ENCODE measurements around the gene PPP4R1.
A peak's percentile ranks its signal among the peaks of the same experiment; 100 is the strongest.
"Not testable (repeated sequence)": the region's sequence is repeated elsewhere in the genome, so short reads cannot be mapped to it uniquely, and the experiment has no call there.

The PPP4R1 gene

DNA sequence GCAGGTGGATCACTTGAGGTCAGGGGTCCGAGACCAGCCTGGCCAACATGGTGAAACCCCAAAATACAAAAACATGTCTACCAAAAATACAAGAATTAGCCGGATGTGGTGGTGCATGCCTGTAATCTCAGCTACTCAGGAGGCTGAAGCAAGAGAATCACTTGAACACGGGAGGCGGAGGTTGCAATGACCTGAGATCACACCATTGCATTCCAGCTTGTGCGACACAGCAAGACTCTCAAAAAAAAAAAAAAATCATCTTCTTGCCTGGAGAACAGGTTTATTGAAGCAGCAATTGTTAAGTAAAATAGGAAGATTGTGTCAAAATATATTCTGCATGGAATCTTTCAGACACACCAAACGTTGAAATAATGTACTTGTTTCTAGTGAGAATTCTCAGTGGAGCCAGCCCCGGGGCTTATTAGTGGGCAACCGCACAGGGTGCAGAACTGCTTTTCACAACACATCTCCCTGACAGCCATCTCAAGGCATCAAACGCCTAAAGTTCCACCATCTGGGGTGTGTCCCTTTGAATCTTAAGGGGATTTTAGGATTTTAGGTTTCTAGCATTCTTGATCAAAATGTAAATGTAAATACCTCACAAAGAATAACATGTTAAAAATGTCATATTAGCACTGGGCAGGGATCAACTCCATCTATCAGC is 28.6 kb upstream of the PPP4R1 start:
- no peak for TF ChIP-seq CTCF (IDR thresholded peaks at IDR 0.05; ENCODE audit: insufficient read depth, low read length, missing control alignments)
- ChIA-PET POLR2A (no interaction called here), CTCF (no interaction called here)
- no peak overlapping the region for H3K4me3 ChIP-seq (ENCODE audit: low read depth, low read length)
- no peak for DNase-seq (ENCODE audit: low read depth, low spot score)

DNA sequence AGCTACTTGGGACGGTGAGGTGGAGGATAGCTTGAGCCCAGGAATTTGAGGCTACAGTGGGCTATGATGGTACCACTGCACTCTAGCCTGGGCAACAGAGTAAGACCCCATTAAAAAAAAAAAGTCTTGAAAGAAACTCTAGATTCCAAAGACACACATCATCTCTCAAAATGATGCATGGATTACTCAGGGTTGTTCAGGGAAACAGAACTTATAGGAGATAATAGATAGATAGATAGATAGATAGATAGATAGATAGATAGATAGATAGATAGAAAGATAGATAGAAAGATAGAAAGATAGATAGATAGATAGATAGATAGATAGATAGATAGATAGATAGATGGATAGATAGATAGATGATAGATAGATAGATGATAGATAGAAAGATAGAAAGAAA is 26.7 kb upstream of the PPP4R1 start:
- CTCF ChIA-PET; POLR2A ChIA-PET; DNase-seq (ENCODE audit: low read depth, low spot score); H3K4me3 ChIP-seq (ENCODE audit: low read depth, low read length): not testable (repeated sequence)

GRCh38 chr18:9638886-9639285 is 24.5 kb upstream of the PPP4R1 start:
- ChIA-PET CTCF (interaction anchor here (1.1 kb wide), 1 partner anchor 9 kb away, joined by 3 read pairs; no protein-coding TSS in a partner anchor), POLR2A (no interaction called here)
- no peak for TF ChIP-seq CTCF (IDR thresholded peaks at IDR 0.05; ENCODE audit: insufficient read depth, low read length, missing control alignments)
- no peak for DNase-seq (ENCODE audit: low read depth, low spot score)
- H3K4me3 ChIP-seq (ENCODE audit: low read depth, low read length), result no peak overlapping the region

DNA sequence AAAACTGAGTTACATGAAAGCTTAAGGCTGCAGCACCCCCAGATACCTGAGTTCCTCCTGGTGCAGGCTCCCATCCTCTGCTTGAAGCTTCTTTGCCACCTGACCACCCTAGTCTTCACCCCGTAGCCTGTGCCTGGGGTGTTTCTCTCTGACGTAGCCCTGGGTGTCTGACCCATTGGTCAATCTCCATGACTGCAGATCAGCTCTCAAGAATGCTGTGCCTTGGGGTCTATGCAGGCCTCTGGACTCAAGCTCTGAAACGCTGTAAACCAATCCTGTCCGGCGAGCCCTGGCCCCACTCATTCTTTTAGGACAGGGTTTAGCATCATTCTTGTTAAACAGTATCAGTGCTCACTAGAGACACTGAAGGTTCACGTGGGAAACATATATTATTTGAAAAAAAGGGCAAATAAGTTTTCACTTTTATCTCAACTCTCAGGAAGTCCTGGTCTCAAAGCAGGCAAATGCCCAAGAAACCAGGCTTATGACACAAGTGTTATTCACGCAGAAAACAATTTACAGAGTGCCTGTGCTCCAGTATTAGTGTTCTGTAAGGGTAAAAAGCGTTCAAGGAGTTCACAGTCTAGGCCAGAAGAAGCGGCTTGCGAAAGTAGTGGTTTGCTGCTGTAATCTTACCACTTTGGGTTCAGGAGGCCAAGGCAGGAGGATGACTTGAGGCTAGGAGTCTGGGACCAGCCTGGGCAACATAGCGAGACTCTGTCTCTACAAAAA is 22.8 kb upstream of the PPP4R1 start:
- CTCF ChIA-PET, result interaction anchor here (1.2 kb wide), 1 partner anchor 11 kb away, joined by 4 read pairs; no protein-coding TSS in a partner anchor
- POLR2A ChIA-PET, result no interaction called here

DNA sequence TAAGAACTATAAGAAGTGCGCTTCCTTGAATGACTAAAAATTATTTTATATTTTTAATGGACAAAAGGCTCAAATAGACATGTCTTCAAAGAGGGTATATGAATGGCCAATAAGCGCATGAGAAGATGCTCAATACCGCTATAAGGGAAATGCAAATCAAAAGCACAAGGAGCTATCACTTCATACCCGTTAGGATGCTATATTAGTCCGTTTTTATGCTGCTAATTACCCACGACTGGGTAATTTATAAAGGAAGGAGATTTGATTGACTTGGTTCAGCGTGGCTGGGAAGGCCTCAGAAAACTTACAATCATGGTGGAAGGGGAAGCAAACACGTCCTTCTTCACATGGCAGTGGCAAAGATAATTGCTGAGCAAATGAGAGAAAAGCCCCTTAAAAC is 20.5 kb upstream of the PPP4R1 start:
- ChIA-PET POLR2A (interaction anchor here (0.6 kb wide), 1 partner anchor 149 kb away, joined by 3 read pairs; no protein-coding TSS in a partner anchor), CTCF (no interaction called here)
- H3K4me3 ChIP-seq (ENCODE audit: low read depth, low read length), result no peak overlapping the region
- TF ChIP-seq CTCF (IDR thresholded peaks at IDR 0.05; ENCODE audit: insufficient read depth, low read length, missing control alignments), result no peak
- DNase-seq (ENCODE audit: low read depth, low spot score), result no peak

More for the DNA sequence above, 22.8 kb upstream of the PPP4R1 start:
- no peak for TF ChIP-seq CTCF (IDR thresholded peaks at IDR 0.05; ENCODE audit: insufficient read depth, low read length, missing control alignments)
- H3K4me3 ChIP-seq (ENCODE audit: low read depth, low read length), result no peak overlapping the region
- DNase-seq (ENCODE audit: low read depth, low spot score), result no peak

DNA sequence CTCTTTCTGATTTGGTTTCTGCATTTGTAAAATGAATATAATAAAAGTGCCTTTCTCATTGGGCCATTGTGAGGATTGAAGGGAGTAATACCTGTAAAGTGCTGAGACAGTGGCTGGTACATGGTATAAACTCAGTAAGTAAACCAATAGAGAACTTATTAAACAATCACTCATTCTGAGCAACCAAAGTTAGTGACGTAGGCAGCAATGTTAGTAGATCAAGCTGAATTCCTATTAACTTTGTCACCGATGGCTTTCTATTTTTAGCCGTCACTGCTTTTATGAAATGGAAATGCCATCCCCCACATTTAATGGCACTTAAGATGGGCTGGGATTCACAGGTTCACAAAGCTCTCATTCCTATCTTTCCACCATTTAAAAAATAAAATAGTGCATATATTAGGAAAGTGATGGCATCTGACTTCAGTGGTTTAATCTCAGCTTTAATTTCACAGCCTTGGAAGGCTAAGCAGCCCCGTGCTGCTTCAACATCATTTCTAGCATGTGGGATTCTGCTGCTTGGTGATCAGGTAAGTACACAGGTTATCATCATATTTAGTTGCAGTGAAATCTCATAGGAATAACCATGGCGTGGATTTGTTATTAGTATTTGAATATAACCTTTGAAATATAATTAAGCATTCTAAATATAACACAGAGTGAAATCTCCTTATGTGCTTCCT is 17.6 kb upstream of the PPP4R1 start:
- no peak for TF ChIP-seq CTCF (IDR thresholded peaks at IDR 0.05; ENCODE audit: insufficient read depth, low read length, missing control alignments)
- DNase-seq (ENCODE audit: low read depth, low spot score), result peak; percentile 75
- no peak overlapping the region for H3K4me3 ChIP-seq (ENCODE audit: low read depth, low read length)
- POLR2A ChIA-PET, result no interaction called here
- CTCF ChIA-PET, result interaction anchor here (0.8 to 2.1 kb wide), 2 partner anchors 20 to 42 kb away, joined by 3 to 4 read pairs; no protein-coding TSS in a partner anchor

All from AG04449 (cell line).